HG03565 (cell line): ENCODE measurements around the gene MCC.

ENCODE experiments used
- ATAC-seq: cut with Tn5 transposase; IDR thresholded peaks from one replicate; pipeline ENCODE4 v1.9.1; 2021; ENCODE audit warnings: mild to moderate bottlenecking, moderate library complexity; ENCODE audit not compliant: unreplicated experiment

The MCC gene

DNA sequence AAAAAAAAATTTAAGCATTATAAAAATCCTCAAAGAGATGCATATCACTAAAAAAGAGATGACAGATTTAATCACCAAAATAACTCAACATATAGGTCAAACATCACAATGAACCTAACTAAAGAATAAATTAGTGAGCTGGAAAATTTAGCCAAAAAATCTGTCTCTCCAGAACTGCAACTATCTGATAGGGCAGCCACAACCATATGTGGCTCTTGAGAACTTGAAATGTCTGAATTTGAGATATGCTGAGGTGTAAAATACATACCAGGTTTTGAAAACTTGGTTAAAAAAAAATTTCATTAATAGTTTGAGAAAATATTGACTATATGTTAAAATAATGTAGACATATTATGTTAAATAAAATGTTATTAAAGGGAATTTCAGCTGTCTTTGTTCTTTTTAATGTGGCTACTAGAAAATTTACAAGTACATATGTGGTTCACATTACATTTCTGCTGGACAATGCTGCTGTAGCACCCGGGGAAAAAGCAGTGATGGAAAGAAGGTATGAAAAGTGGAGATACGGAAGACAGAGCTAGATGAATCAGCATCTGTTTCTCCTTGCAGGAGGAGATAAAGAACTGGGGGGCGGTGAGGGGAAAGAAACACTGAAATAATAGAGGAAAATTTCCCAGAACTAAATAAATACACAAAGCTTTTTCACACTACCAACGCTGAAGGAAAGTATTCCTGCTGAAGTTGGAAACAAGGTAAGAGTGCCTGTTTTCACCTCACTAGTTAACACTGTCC lies 445.6 kb downstream of the MCC start:
- ATAC-seq: no peak

DNA sequence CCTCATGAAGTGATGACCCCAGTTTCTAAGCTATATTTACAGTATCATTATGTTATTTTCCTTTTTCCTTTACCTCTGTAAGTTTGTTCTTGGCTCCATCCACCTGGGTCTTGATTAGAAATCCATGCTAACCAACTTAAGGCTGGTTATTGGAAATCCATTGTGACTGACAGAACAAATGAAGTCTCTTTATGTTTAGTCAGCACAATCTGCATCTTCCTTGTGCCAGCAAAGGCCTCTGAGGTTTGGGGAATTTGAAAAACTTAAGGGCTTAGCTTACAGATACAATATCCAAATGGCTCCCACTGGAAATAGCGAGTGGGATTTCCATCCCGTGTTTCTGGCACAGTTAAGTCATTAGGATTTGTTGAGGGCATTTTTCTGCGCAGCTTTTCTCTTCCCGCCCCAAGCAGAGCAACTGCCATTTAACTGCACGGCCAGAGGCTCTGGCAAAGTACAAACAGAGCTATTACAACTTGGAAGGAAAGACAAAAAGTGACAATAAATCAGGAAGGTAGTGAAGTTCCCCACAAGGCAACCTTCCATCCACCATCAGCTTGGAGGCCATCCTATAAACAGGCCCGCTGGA lies 447.5 kb downstream of the MCC start:
- ATAC-seq: no peak

DNA sequence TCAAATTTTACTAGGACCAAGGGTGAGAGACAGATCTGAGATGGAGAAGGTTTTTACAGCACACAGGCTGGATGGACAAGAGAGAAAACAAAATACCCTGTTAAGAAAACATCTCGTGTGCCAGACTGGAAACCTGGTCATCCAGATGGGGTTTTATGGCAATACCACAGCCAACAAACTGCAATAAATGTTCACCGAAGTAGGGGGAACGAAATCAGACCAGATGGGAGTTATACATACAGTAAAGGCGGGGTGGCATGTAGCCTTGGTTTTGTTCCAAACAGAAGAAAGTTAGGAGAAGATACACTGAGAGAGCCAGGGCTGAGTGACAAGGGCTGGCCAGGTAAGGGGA lies 448.3 kb downstream of the MCC start:
- ATAC-seq: no peak

GRCh38 chr5:113039229-113039933 lies 448.9 kb downstream of the MCC start:
- ATAC-seq: no peak

GRCh38 chr5:113038714-113039113 lies 449.5 kb downstream of the MCC start:
- no peak for ATAC-seq

DNA sequence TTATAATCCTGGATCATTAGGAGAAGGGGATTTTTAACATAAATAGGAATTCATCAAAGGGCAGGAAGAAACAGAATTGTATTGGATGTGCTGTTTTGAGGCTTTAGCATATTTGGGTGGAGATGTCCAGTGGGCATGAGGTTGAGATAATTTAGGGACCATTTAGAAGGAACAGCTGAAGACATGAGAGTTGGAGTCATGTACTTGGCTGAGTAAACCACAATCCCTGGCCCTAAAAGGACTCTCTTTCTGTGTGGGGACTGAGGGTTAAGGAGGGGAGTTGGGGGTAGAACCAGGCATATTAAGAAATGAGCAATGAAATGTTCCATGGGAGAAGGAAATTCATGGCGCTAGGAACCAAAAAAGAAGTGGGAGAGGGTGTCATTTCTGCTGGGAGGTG lies 450.1 kb downstream of the MCC start:
- ATAC-seq: no peak

GRCh38 chr5:113036826-113037225 lies 451.4 kb downstream of the MCC start:
- no peak for ATAC-seq

DNA sequence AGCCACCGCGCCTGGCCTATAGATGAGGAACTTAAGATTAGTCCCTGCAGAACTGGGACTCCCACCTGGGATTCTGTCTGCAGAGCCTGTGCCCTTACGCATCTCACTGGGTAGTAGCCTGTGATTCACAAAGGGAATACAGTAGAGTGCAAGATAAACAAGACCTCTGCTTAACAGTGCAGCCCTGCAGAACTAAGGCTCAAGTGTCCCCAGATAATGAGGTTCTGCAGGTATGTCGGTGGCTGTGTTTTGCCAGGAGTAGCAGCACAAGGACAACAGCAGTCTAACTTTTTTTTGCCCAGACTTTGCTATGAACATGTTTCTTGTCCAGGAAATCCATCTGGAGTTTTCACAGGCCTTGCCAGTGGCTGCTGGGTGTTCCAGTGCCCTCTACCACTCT lies 451.9 kb downstream of the MCC start:
- no peak for ATAC-seq

DNA sequence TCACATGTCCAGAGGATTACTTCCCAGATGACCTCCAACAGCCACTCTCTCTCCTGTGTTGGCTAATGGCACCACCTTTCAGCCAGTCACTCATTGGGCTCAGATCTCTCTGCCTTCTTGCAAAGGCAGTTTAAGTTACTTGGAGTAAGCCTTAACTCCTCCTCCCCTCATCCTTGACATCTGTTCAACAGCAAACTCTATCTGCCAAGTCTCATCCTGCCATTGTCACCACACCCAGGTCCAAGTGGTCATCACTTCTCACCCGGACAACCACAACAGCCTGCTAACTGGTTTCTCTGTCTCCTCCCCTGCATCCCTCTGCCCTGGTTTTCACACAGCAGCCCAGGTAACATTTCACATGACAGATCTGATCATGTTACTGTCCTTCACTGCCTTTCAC lies 453.2 kb downstream of the MCC start:
- ATAC-seq: no peak

DNA sequence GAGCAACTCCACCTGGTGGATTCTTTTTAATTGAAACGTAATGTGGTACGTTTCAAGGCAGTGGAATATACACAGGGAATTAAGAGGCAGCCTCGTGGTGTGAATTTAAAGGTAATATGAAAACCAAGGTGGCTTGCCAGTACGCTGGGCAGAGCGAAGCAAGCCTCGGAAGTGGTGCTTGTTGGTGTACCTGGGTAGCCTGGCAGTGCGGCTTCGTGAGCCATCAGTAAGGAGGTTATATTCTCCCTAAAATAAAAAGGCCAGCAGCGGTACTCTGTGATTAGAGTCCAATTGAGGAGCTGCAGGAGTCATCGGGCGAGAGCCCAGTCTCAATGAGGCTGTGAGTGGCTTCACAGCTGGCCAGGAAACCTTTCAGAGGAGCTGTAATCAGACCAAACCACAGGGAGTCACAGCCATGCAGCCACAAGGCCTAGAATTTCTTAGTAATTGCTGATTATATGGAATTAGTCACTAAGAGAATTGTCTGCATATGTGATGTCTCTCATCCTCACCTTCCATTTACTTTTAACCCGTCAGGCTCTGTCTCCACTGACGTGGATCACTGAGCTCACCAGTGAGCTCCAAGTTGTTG lies 454.0 kb downstream of the MCC start:
- ATAC-seq: no peak

GRCh38 chr5:113031557-113031956 lies 456.7 kb downstream of the MCC start:
- no peak for ATAC-seq

DNA sequence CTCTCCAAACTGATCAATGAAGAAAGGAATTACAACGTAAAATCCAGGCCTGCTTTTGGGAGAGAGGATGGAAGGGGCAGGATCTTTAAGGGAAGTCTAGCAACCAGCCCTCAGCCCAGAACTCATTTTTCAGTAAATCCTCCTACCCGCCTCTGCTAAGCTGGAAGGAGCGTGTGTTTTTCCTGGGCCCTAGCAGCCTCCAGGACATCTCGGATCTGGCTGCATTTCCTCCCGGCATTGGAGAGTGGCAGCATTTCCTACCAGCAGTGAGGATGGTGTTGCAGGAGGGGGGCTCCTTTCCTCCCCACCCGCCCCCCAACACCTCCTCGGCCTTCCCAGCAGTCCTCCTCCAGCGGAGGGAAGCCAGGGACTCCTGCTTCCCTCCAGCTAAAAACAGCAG lies 457.1 kb downstream of the MCC start:
- ATAC-seq: no peak

- no peak for ATAC-seq
Measured at GRCh38 chr5:113029614-113030013, 458.6 kb downstream of the MCC start.

GRCh38 chr5:113027431-113027830 lies 460.8 kb downstream of the MCC start:
- no peak for ATAC-seq

DNA sequence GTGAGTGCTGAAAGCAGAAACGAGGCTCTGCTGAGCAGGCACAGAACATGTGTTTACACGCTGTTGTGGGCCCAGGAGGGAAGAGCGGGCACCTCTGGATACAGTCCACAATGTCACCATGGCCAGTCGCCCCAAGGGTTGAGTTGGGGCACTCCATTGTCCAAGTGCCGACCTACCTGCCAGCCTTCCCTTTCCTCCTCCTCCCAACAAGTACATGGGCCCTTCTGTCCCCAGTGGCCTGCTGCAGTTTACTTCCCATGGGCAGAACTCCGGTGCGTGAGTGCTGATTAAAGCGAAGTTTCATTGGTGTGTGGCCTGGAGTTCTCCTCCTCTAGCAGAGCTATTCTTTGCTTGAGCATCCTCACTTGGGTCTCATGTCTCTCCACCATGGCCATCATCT lies 461.2 kb downstream of the MCC start:
- ATAC-seq: no peak

DNA sequence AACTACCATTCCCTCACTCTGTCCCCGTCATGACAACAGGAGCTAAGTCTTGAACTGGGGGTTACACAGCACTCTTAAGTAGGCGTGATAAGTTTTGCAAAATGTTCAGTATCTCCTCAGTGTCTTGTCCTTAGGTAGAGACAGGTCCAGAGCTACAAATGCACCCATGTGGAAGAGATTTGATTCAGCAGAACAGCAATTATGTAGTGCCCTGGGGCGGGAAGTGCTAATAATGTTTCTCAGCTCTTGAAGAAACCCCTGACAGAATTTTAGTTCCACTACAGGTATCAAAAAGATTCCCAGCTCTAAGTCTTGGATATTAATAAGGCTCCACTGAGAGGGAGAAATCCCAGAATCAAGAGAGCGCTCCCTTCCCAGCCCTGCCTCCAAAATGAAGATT lies 462.0 kb downstream of the MCC start:
- no peak for ATAC-seq

DNA sequence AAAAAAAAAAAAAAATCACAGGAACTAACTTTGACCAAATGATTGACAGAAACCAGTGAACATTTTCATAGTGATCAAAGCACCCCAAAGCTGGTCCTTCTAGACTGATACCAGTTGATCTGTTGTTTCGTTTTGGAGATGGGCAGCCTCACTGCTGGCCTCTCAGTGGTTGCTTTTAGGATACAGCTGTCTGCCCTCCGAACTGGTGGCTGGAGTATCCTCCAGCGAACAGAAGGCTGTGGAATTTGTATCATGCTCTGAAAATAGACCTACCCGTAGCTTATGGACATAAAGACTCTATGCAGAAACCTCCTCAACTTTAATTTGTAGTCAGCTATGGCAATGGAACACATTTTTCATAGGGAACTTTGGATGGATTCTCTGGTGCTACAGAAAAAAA lies 462.7 kb downstream of the MCC start:
- ATAC-seq: no peak

GRCh38 chr5:113024076-113024697 lies 464.1 kb downstream of the MCC start:
- ATAC-seq: no peak

- ATAC-seq: peak; percentile 61
Measured at GRCh38 chr5:113022661-113023060, 465.6 kb downstream of the MCC start.

GRCh38 chr5:113020461-113021273 lies 467.6 kb downstream of the MCC start:
- ATAC-seq: no peak
